OCI-LY7 (cell line): ENCODE measurements around the gene RNF224. TPM values are rescaled to one million over a fixed set of nuclear protein-coding genes. Genes with fewer than 3 reads are reported as not detected.

Experiments used
- BruUV-seq: library from RNA; stranded (reverse); fragments of 400-500 nt; replicated peaks from 2 replicates; lab custom pipeline; 2021; lab: Mats Ljungman, UMichigan
- CTCF ChIA-PET: fragments of 300-600 bp; sonication (Branson Sonifier 250); formaldehyde crosslinking; loops from one replicate; lab custom pipeline; 2022; ENCODE audit warnings: antibody characterized with exemption; ENCODE audit not compliant: unreplicated experiment; lab: Charles Lee
- POLR2A ChIA-PET: fragments of 300-600 bp; sonication (Branson Sonifier 250); formaldehyde crosslinking; loops from one replicate; lab custom pipeline; 2022; ENCODE audit warnings: antibody characterized with exemption; lab: Charles Lee
- DNase-seq: peaks from one replicate; pipeline ENCODE4 v3.0.0-alpha.2; 2015; ENCODE audit warnings: low spot score
- H2AFZ ChIP-seq: fragments of 200-600 bp; sonication (generic), shearing (Covaris generic); 2 replicates; pipeline ENCODE4 v1.6.1; 2014; ENCODE audit warnings: mild to moderate bottlenecking, antibody characterized with exemption, low read length, moderate library complexity
- H3K27ac ChIP-seq: fragments of 200-600 bp; sonication (generic); 2 replicates; pipeline ENCODE4 v1.5.1; 2014; ENCODE audit warnings: mixed run types, low read depth, mild to moderate bottlenecking, moderate library complexity, low read length, inconsistent platforms; ENCODE audit not compliant: poor library complexity, severe bottlenecking
- H3K36me3 ChIP-seq: fragments of 200-600 bp; sonication (generic); 2 replicates; pipeline ENCODE4 v1.6.1; 2014; ENCODE audit warnings: mild to moderate bottlenecking, antibody characterized with exemption, low read length, moderate library complexity, mixed read lengths; ENCODE audit not compliant: insufficient read depth
- H3K4me1 ChIP-seq: fragments of 200-600 bp; sonication (generic); 2 replicates; pipeline ENCODE4 v1.5.1; 2014; ENCODE audit warnings: mild to moderate bottlenecking, low read length; ENCODE audit not compliant: insufficient read depth, poor library complexity, severe bottlenecking
- H3K4me2 ChIP-seq: fragments of 200-600 bp; sonication (generic); 2 replicates; pipeline ENCODE4 v1.6.1; 2014; ENCODE audit warnings: mild to moderate bottlenecking, low read length
- H3K4me3 ChIP-seq: fragments of 200-600 bp; sonication (generic); 2 replicates; pipeline ENCODE4 v1.5.1; 2014; ENCODE audit warnings: mild to moderate bottlenecking, low read depth, low read length; ENCODE audit not compliant: poor library complexity, severe bottlenecking
- H3K79me2 ChIP-seq: fragments of 200-600 bp; sonication (generic); 2 replicates; pipeline ENCODE4 v1.6.1; 2016; ENCODE audit warnings: low read depth, mild to moderate bottlenecking, low read length, moderate library complexity, mixed read lengths; ENCODE audit not compliant: insufficient read depth
- H3K9me2 ChIP-seq: fragments of 200-600 bp; sonication (generic); 2 replicates; pipeline ENCODE4 v1.6.1; 2016; ENCODE audit warnings: mild to moderate bottlenecking, low read length, mixed read lengths; ENCODE audit not compliant: insufficient read depth
- H3K9me3 ChIP-seq: fragments of 200-600 bp; sonication (generic); 2 replicates; pipeline ENCODE4 v1.6.1; 2014; ENCODE audit warnings: mild to moderate bottlenecking, mixed run types, low read length, mixed read lengths
- H4K20me1 ChIP-seq: fragments of 200-600 bp; sonication (generic); 2 replicates; pipeline ENCODE4 v1.6.1; 2014; ENCODE audit warnings: mild to moderate bottlenecking, antibody characterized with exemption, low read length, moderate library complexity, mixed read lengths; ENCODE audit not compliant: insufficient read depth
- CTCF ChIP-seq: fragments of 200-600 bp; sonication (generic); conservative IDR thresholded peaks from 2 replicates; pipeline ENCODE4 v1.5.1; 2014; ENCODE audit warnings: mild to moderate bottlenecking, antibody characterized with exemption, low read length, moderate library complexity, mixed read lengths
- EZH2phosphoT487 ChIP-seq: fragments of 200-600 bp; sonication (generic); IDR thresholded peaks from 2 replicates; pipeline ENCODE4 v1.6.1; 2018; ENCODE audit warnings: low read depth, borderline replicate concordance, mild to moderate bottlenecking, mixed run types, antibody characterized with exemption, low read length, moderate library complexity, mixed read lengths
- intact Hi-C: fragments of 100-400 bp; cut with micrococcal nuclease; formaldehyde crosslinking; loops from one replicate; pipeline ENCODE4 v1.10.0; 2022; ENCODE audit not compliant: unreplicated experiment
- total RNA-seq, 2 experiments: library from RNA; depleted of rRNA in 1 of 2; stranded (reverse); fragments of >200 nt in 1 of 2; shearing (Covaris generic) in 1 of 2; gene quantifications; 2 replicates each; pipeline ENCODE4 v1.2.3, GENCODE V29; 2014 to 2022

Gene RNF224
- total RNA-seq, 2 experiments from 2014 or later = 0.13 to 0.30 TPM

GRCh38 chr9:137270929-137271695 is 43.8 kb downstream of the RNF224 start:
- no peaks in the 10 kb centered on the region for H3K9me3 ChIP-seq
- H3K4me2 ChIP-seq = no peak overlapping the region
- CTCF ChIA-PET = no interaction called here
- BruUV-seq = no TSS peak
- peaks cover 55% of the 10 kb centered on the region for H3K36me3 ChIP-seq
- H4K20me1 ChIP-seq = no peaks in the 10 kb centered on the region
- H3K27ac ChIP-seq = no peak overlapping the region
- intact Hi-C loops = no loop called here
- no peak for DNase-seq
- H3K4me1 ChIP-seq = peaks cover 79% of the 10 kb centered on the region
- no peak overlapping the region for H3K4me3 ChIP-seq
- no peak overlapping the region for H2AFZ ChIP-seq
- POLR2A ChIA-PET = no interaction called here
- H3K79me2 ChIP-seq = peaks cover 18% of the 10 kb centered on the region; the same call in 1 of the 2 replicates
- TF ChIP-seq EZH2phosphoT487 (no peak), CTCF (no peak)
- no peaks in the 10 kb centered on the region for H3K9me2 ChIP-seq

GRCh38 chr9:137271696-137272076 is 44.4 kb downstream of the RNF224 start:
- H2AFZ ChIP-seq = no peak overlapping the region
- DNase-seq = no peak
- no peaks in the 10 kb centered on the region for H4K20me1 ChIP-seq
- TF ChIP-seq EZH2phosphoT487 (no peak), CTCF (no peak)
- intact Hi-C loops = no loop called here
- no peak overlapping the region for H3K27ac ChIP-seq
- peaks cover 15% of the 10 kb centered on the region; the same call in 1 of the 2 replicates for H3K79me2 ChIP-seq
- H3K4me3 ChIP-seq = no peak overlapping the region
- ChIA-PET POLR2A (no interaction called here), CTCF (no interaction called here)
- peaks cover 50% of the 10 kb centered on the region for H3K36me3 ChIP-seq
- no peak overlapping the region for H3K4me2 ChIP-seq
- no peaks in the 10 kb centered on the region for H3K9me3 ChIP-seq
- no TSS peak for BruUV-seq
- no peaks in the 10 kb centered on the region for H3K9me2 ChIP-seq
- peaks cover 79% of the 10 kb centered on the region for H3K4me1 ChIP-seq
